Ovary (tissue), 3 donors: Measurements from ENCODE around the gene FIGLA.

Source experiments
- CTCF ChIP-seq, 3 donors: fragments of 450-650 bp in 2 of 3; fragments of 200-600 bp in 1 of 3; IDR thresholded peaks; one replicate each; pipeline versions ENCODE4 v1.5.1 to v1.8.0; 2016 to 2022; ENCODE audit warnings: antibody characterized with exemption in 3 of 3, mild to moderate bottlenecking in 1 of 3
- POLR2A ChIP-seq: fragments of 450-650 bp; IDR thresholded peaks from one replicate; pipeline ENCODE4 v1.6.1; 2017; ENCODE audit warnings: antibody characterized with exemption, mild to moderate bottlenecking, moderate library complexity
- donor health status: DM: no; HTN: no; CAD: no.

- TF ChIP-seq CTCF (IDR thresholded peaks at IDR 0.05) (no peak), POLR2A (no peak)
Observed at GRCh38 chr2:70807828-70808118, 17.3 kb upstream of the FIGLA start.
